SK-N-SH (cell line): ENCODE data around the gene MDM4. TPM values are rescaled to one million over a fixed set of nuclear protein-coding genes. Genes with fewer than 3 reads are reported as not detected.
A peak's percentile ranks its signal among the peaks of the same experiment; 100 is the strongest.

Experiments used
- CTCF ChIA-PET: fragments of 300-600, 350-600 bp; formaldehyde crosslinking; extraction: SDS; loops from one replicate; lab custom pipeline; 2021; lab: Yijun Ruan, JAX
- POLR2A ChIA-PET: fragments of 350-600 bp; sonication (Branson Sonifier 250); formaldehyde crosslinking; extraction: SDS; loops from one replicate; lab custom pipeline; 2020; ENCODE audit warnings: antibody characterized with exemption, inconsistent platforms; lab: Yijun Ruan, JAX
- DNase-seq: peaks from one replicate; pipeline ENCODE4 v3.0.0; 2012
- H2AFZ ChIP-seq: fragments of 200-600 bp; sonication (generic); 2 replicates; pipeline ENCODE4 v1.8.1; 2016; ENCODE audit warnings: antibody characterized with exemption, mild to moderate bottlenecking, low read depth
- H3F3A ChIP-seq: fragments of 200-600 bp; sonication (generic); replicated peaks from 2 replicates; pipeline ENCODE3; 2016; ENCODE audit warnings: antibody characterized with exemption, mild to moderate bottlenecking; ENCODE audit not compliant: insufficient read depth
- H3K27ac ChIP-seq, 2 experiments: fragments of 200-500 bp in 1 of 2; fragments of 200-600 bp in 1 of 2; sonication (Bioruptor generic) in 1 of 2; sonication (generic), shearing (Covaris generic) in 1 of 2; 2 replicates each; pipeline versions ENCODE4 v1.5.1 to v1.6.1; 2014 to 2016; ENCODE audit warnings: low read depth in 2 of 2, inconsistent platforms in 1 of 2, low read length in 1 of 2, mild to moderate bottlenecking in 1 of 2, mixed read lengths in 1 of 2
- H3K27me3 ChIP-seq: fragments of 200-600 bp; sonication (generic), shearing (Covaris generic); 2 replicates; pipeline ENCODE4 v1.6.1; 2016; ENCODE audit warnings: mixed run types; ENCODE audit not compliant: insufficient read depth
- H3K36me3 ChIP-seq, 2 experiments: fragments of 200-500 bp in 1 of 2; fragments of 200-600 bp in 1 of 2; sonication (Bioruptor generic) in 1 of 2; sonication (generic) in 1 of 2; replicated peaks in 1 of 2; 2 replicates each; pipeline versions ENCODE3 to v1.5.1; 2014 to 2016; ENCODE audit warnings: low read length in 1 of 2, mild to moderate bottlenecking in 1 of 2; ENCODE audit not compliant: insufficient read depth in 2 of 2, control insufficient read depth in 1 of 2
- H3K4me1 ChIP-seq, 2 experiments: fragments of 200-500 bp in 1 of 2; fragments of 200-600 bp in 1 of 2; sonication (Bioruptor generic) in 1 of 2; sonication (generic), shearing (Covaris generic) in 1 of 2; 2 replicates each; pipeline versions ENCODE4 v1.5.1 to v1.6.1; 2014 to 2016; ENCODE audit warnings: low read depth in 1 of 2, low read length in 1 of 2, mixed run types in 1 of 2; ENCODE audit not compliant: insufficient read depth in 2 of 2, control insufficient read depth in 1 of 2
- H3K4me2 ChIP-seq: fragments of 200-600 bp; sonication (generic), shearing (Covaris generic); 2 replicates; pipeline ENCODE4 v1.6.1; 2017; ENCODE audit warnings: mixed run types
- H3K4me3 ChIP-seq, 2 experiments: fragments of 200-500 bp in 1 of 2; fragments of 200-600 bp in 1 of 2; sonication (Bioruptor generic) in 1 of 2; sonication (generic), shearing (Covaris generic) in 1 of 2; 2 replicates each; pipeline versions ENCODE4 v1.5.1 to v1.8.1; 2014 to 2016; ENCODE audit warnings: low read depth in 2 of 2, inconsistent platforms in 1 of 2, low read length in 1 of 2, mild to moderate bottlenecking in 1 of 2, mixed read lengths in 1 of 2, moderate library complexity in 1 of 2
- H3K79me2 ChIP-seq: fragments of 200-600 bp; sonication (generic); 2 replicates; pipeline ENCODE4 v1.8.1; 2017; ENCODE audit warnings: mild to moderate bottlenecking; ENCODE audit not compliant: insufficient read depth
- H3K9ac ChIP-seq: fragments of 200-600 bp; sonication (generic); 2 replicates; pipeline ENCODE4 v1.6.1; 2017; ENCODE audit warnings: mixed run types
- H3K9me2 ChIP-seq: fragments of 200-600 bp; sonication (generic); 2 replicates; pipeline ENCODE4 v1.6.1; 2017; ENCODE audit warnings: mixed run types
- H3K9me3 ChIP-seq: fragments of 200-600 bp; sonication (generic); 2 replicates; pipeline ENCODE4 v1.6.1; 2017; ENCODE audit warnings: mixed run types, mild to moderate bottlenecking, moderate library complexity
- H4K20me1 ChIP-seq: fragments of 200-600 bp; sonication (generic); 2 replicates; pipeline ENCODE4 v1.6.1; 2017; ENCODE audit warnings: mild to moderate bottlenecking, mixed run types; ENCODE audit not compliant: insufficient read depth
- CHD2 ChIP-seq: fragments of 150-350 bp; IDR thresholded peaks from 2 replicates; pipeline ENCODE4 v1.6.1; 2018; ENCODE audit warnings: low read length; ENCODE audit not compliant: partially characterized antibody
- FOSL2 ChIP-seq: IDR thresholded peaks from 2 replicates; pipeline ENCODE4 v1.4.0; 2012; ENCODE audit warnings: low read depth, mild to moderate bottlenecking, moderate library complexity, borderline replicate concordance
- GABPA ChIP-seq: IDR thresholded peaks from 2 replicates; pipeline ENCODE4 v1.4.0; 2012; ENCODE audit warnings: low read depth, mild to moderate bottlenecking
- JUND ChIP-seq: IDR thresholded peaks from 2 replicates; pipeline ENCODE4 v1.4.0; 2012
- MEF2A ChIP-seq: IDR thresholded peaks from 2 replicates; pipeline ENCODE4 v1.4.0; 2012; ENCODE audit warnings: low read depth, borderline replicate concordance
- MXI1 ChIP-seq: IDR thresholded peaks from 2 replicates; pipeline ENCODE4 v1.6.1; 2012; ENCODE audit warnings: mild to moderate bottlenecking, low read depth, low read length, improper control_type of control experiment
- RCOR1 ChIP-seq: fragments of 150-350 bp; IDR thresholded peaks from 2 replicates; pipeline ENCODE4 v1.6.1; 2017; ENCODE audit warnings: antibody characterized with exemption, low read length
- REST ChIP-seq: IDR thresholded peaks from 2 replicates; pipeline ENCODE4 v1.6.1; 2012; ENCODE audit warnings: mild to moderate bottlenecking, low read depth, low read length, moderate library complexity
- RFX5 ChIP-seq: IDR thresholded peaks from 2 replicates; pipeline ENCODE4 v1.6.1; 2012; ENCODE audit warnings: mild to moderate bottlenecking, improper control_type of control experiment, low read length
- TAF1 ChIP-seq: IDR thresholded peaks from 2 replicates; pipeline ENCODE4 v1.6.1; 2012; ENCODE audit warnings: low read depth, mild to moderate bottlenecking, low read length, moderate library complexity, borderline replicate concordance
- WGBS: methylation state at CpG from one replicate; pipeline ENCODE4 v1.1.6; 2017; ENCODE audit warnings: low lambda C conversion rate; 5-methylcytosine and 5-hydroxymethylcytosine counted together
- polyA plus RNA-seq, 3 experiments: library from polyadenylated mRNA; depleted of rRNA; stranded (reverse); fragments of >200 nt; gene quantifications; 2 replicates each; pipeline ENCODE4 v1.2.3, GENCODE V29; 2012
- TF ChIP-seq, protein P1 (sequence below): fragments of 150-350 bp; IDR thresholded peaks from 2 replicates; pipeline ENCODE4 v1.6.1; 2017; ENCODE audit warnings: antibody characterized with exemption, low read length, low read depth, borderline replicate concordance

Gene MDM4
- polyA plus RNA-seq, 1 of the 3 experiments (the other 2 are of a cell fraction) = 6.2 TPM

- TF ChIP-seq REST (no peak), RFX5 (no peak), RCOR1 (no peak), FOSL2 (no peak), TAF1 (no peak), CHD2 (no peak), GABPA (no peak), JUND (no peak), MEF2A (no peak)
- TF ChIP-seq, protein P1, sequence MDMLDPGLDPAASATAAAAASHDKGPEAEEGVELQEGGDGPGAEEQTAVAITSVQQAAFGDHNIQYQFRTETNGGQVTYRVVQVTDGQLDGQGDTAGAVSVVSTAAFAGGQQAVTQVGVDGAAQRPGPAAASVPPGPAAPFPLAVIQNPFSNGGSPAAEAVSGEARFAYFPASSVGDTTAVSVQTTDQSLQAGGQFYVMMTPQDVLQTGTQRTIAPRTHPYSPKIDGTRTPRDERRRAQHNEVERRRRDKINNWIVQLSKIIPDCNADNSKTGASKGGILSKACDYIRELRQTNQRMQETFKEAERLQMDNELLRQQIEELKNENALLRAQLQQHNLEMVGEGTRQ = no peak
- TF ChIP-seq, all 33 proteins: peak for 0
These were observed 12.2 kb upstream of the MDM4 start (continued) for GRCh38 chr1:204503913-204504519.

DNA sequence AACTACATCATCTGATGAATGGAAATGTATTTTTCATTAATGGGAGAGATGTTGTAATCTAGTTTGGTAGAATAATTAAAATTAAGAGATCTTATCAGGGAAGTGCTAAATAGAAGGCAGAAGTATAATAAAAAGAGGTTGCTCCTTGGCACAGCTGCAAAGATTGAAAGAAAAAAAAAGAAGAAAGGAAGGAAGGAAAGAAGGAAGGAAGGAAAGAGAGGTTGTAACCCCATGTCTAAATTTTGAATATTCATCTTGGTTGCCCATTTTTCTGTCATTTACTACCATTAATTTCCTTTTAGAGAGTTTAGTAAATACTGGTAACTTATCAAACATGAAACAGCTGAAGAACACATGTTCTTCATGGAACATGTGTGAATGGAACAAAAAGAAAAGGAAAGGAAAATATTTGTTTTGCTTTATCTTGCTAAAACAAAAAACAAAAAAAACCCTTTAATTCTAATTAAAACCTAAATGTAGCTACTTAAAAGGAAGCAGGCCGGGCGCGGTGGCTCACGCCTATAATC is 10.5 kb upstream of the MDM4 start:
- Histone ChIP-seq H3K9ac (peak overlapping the region; percentile 58), H3K4me3 (peak overlapping the region; percentile 41 to 72), H3K4me2 (peak overlapping the region; percentile 78), H3K27me3 (no peaks in the 10 kb centered on the region), H3K4me1 (peaks cover 3 to 5% of the 10 kb centered on the region in 2 experiments; a peak in 2 of 4 replicates), H3K9me3 (no peaks in the 10 kb centered on the region), H3K27ac (peak overlapping the region; percentile 29 to 95; a peak in 3 of 4 replicates), H3F3A (peaks cover 36% of the 10 kb centered on the region), H3K9me2 (no peaks in the 10 kb centered on the region), H3K36me3 (no peaks in the 10 kb centered on the region), H4K20me1 (peaks cover 3% of the 10 kb centered on the region), H2AFZ (peak overlapping the region; percentile 97), H3K79me2 (no peaks in the 10 kb centered on the region)
- CTCF ChIA-PET = interaction anchor here (0.6 to 26.2 kb wide), 13 partner anchors 10 to 436 kb away, joined by 3 to 1005 read pairs (median 4); partner anchors contain the start of genes MDM4 and PIK3C2B
- DNase-seq = no peak
- 13% methylated on average over 4 of the region's 4 CpGs for WGBS
- TF ChIP-seq MEF2A (no peak), MXI1 (0 out of 2 replicates have a peak, but pooled peaks have one; percentile 46)
- POLR2A ChIA-PET = interaction anchor here (0.6 to 3.6 kb wide), 5 partner anchors 11 to 74 kb away, joined by 3 to 51 read pairs (median 3); partner anchors contain the start of genes MDM4 and PIK3C2B
